CD4-positive, alpha-beta memory T cell (primary cell): ENCODE data around the gene RFTN1. TPM values are rescaled to one million over a fixed set of nuclear protein-coding genes. Genes with fewer than 3 reads are reported as not detected.

Experiments used
- CTCF ChIA-PET: fragments of 350-600 bp; sonication (Branson Sonifier 250); formaldehyde crosslinking; loops from one replicate; lab custom pipeline; 2021; ENCODE audit warnings: inconsistent platforms; ENCODE audit not compliant: partially characterized antibody; lab: Charles Lee
- POLR2A ChIA-PET: fragments of 350-600 bp; sonication (Branson Sonifier 250); formaldehyde crosslinking; loops from one replicate; lab custom pipeline; 2021; ENCODE audit not compliant: partially characterized antibody; lab: Charles Lee
- DNase-seq, 5 donors: peaks; one replicate each; pipeline versions ENCODE4 v3.0.0 to v3.0.0-alpha.2; 2020 to 2022; ENCODE audit warnings: mixed read lengths in 1 of 5
- H3K27ac ChIP-seq: one replicate; pipeline ENCODE4 v1.7.0; 2013; ENCODE audit warnings: low read depth, low read length
- H3K27me3 ChIP-seq: 2 replicates; pipeline ENCODE4 v1.7.0; 2013; ENCODE audit warnings: mild to moderate bottlenecking, low read length, moderate library complexity; ENCODE audit not compliant: insufficient read depth
- H3K36me3 ChIP-seq: 2 replicates; pipeline ENCODE4 v1.7.0; 2013; ENCODE audit warnings: mild to moderate bottlenecking, low read length, moderate library complexity; ENCODE audit not compliant: insufficient read depth
- H3K4me1 ChIP-seq: 2 replicates; pipeline ENCODE4 v1.7.0; 2013; ENCODE audit warnings: mild to moderate bottlenecking, low read length, moderate library complexity; ENCODE audit not compliant: insufficient read depth
- H3K4me3 ChIP-seq, 2 donors: one replicate each; pipeline ENCODE4 v1.7.0; 2013; ENCODE audit warnings: low read length in 2 of 2, mild to moderate bottlenecking in 1 of 2
- H3K9me3 ChIP-seq, 2 donors: one replicate each; pipeline ENCODE4 v1.7.0; 2013; ENCODE audit warnings: low read length in 2 of 2, control low read depth in 1 of 2; ENCODE audit not compliant: control insufficient read depth in 1 of 2
- H3K27ac Mint-ChIP-seq, 7 donors: one replicate each; pipeline ENCODE4 v1.8.0; 2020 to 2021; ENCODE audit warnings: mixed read lengths in 7 of 7, mild to moderate bottlenecking in 6 of 7, inconsistent platforms in 3 of 7, moderate library complexity in 3 of 7
- H3K27me3 Mint-ChIP-seq, 2 donors: one replicate each; pipeline ENCODE4 v1.8.0; 2020 to 2021; ENCODE audit warnings: mixed read lengths in 2 of 2
- H3K36me3 Mint-ChIP-seq, 2 donors: one replicate each; pipeline ENCODE4 v1.8.0; 2020 to 2021; ENCODE audit warnings: mixed read lengths in 2 of 2, inconsistent platforms in 1 of 2, mild to moderate bottlenecking in 1 of 2
- H3K4me1 Mint-ChIP-seq, 4 donors: one replicate each; pipeline ENCODE4 v1.8.0; 2020 to 2021; ENCODE audit warnings: mixed read lengths in 4 of 4, mild to moderate bottlenecking in 1 of 4
- H3K4me3 Mint-ChIP-seq, 8 donors: one replicate each; pipeline ENCODE4 v1.8.0; 2020 to 2021; ENCODE audit warnings: mixed read lengths in 8 of 8, mild to moderate bottlenecking in 7 of 8, moderate library complexity in 6 of 8, inconsistent platforms in 3 of 8
- H3K9me3 Mint-ChIP-seq, 8 donors: one replicate each; pipeline ENCODE4 v1.8.0; 2020 to 2021; ENCODE audit warnings: mixed read lengths in 8 of 8, mild to moderate bottlenecking in 5 of 8, inconsistent platforms in 3 of 8, moderate library complexity in 1 of 8
- intact Hi-C: fragments of 100-400 bp; cut with micrococcal nuclease; formaldehyde crosslinking; loops from one replicate; pipeline ENCODE4 v1.15.1; 2023
- polyA plus RNA-seq, 2 donors: library from polyadenylated mRNA; unstranded; fragments of 300-500 nt; fragmentation: Illumina TruSeq; gene quantifications; one replicate each; pipeline ENCODE4 v1.2.3, GENCODE V29; 2021
- total RNA-seq, 2 experiments: library from RNA; stranded (reverse); gene quantifications; one replicate each; pipeline ENCODE4 v1.2.3, GENCODE V29; 2021

Gene RFTN1
- total and polyA plus RNA-seq, 4 experiments from 2014 or later, result 38.3 to 59.7 (median 52.0) TPM

- ChIA-PET POLR2A (no interaction called here), CTCF (no interaction called here)
- peak overlapping the region in 3 of 7 donors; percentile 17 to 51 (median 39) for H3K27ac Mint-ChIP-seq
- peaks cover 40 to 62% (median 42%) of the 10 kb centered on the region in 4 donors for H3K4me1 Mint-ChIP-seq
- Histone ChIP-seq H3K27me3 (no peaks in the 10 kb centered on the region), H3K4me3 (no peak overlapping the region), H3K27ac (no peak overlapping the region), H3K4me1 (peaks cover 45% of the 10 kb centered on the region), H3K36me3 (no peaks in the 10 kb centered on the region), H3K9me3 (no peaks in the 10 kb centered on the region)
- peaks cover 0 to 2% (median under 1%) of the 10 kb centered on the region in 8 donors for H3K9me3 Mint-ChIP-seq
- peaks cover 26 to 37% of the 10 kb centered on the region in 2 donors for H3K36me3 Mint-ChIP-seq
- intact Hi-C loops, result no loop called here
- H3K4me3 Mint-ChIP-seq, result no peak overlapping the region
- no peaks in the 10 kb centered on the region for H3K27me3 Mint-ChIP-seq
- no peak for DNase-seq
These were observed 132.1 kb downstream of the RFTN1 start for GRCh38 chr3:16381426-16381825.

GRCh38 chr3:16380421-16380820 lies 133.1 kb downstream of the RFTN1 start:
- ChIA-PET POLR2A (no interaction called here), CTCF (no interaction called here)
- Mint-ChIP-seq H3K9me3 (peaks cover 0 to 2% (median under 1%) of the 10 kb centered on the region in 8 donors), H3K36me3 (peaks cover 33 to 45% of the 10 kb centered on the region in 2 donors), H3K4me3 (no peak overlapping the region), H3K27me3 (no peaks in the 10 kb centered on the region), H3K27ac (no peak overlapping the region), H3K4me1 (peaks cover 43 to 69% (median 47%) of the 10 kb centered on the region in 4 donors)
- intact Hi-C loops, result no loop called here
- peaks cover 55% of the 10 kb centered on the region for H3K4me1 ChIP-seq
- H3K9me3 ChIP-seq, result no peaks in the 10 kb centered on the region
- H3K4me3 ChIP-seq, result no peak overlapping the region
- no peak overlapping the region for H3K27ac ChIP-seq
- DNase-seq, result no peak
- no peaks in the 10 kb centered on the region for H3K36me3 ChIP-seq
- H3K27me3 ChIP-seq, result no peaks in the 10 kb centered on the region

- Histone ChIP-seq H3K4me3 (no peak overlapping the region), H3K27ac (no peak overlapping the region), H3K4me1 (peaks cover 60% of the 10 kb centered on the region), H3K9me3 (no peaks in the 10 kb centered on the region), H3K27me3 (no peaks in the 10 kb centered on the region), H3K36me3 (no peaks in the 10 kb centered on the region)
- ChIA-PET CTCF (interaction anchor here (0.6 to 1.0 kb wide), 2 partner anchors 91 to 1486 kb away, joined by 3 to 4 read pairs; no protein-coding TSS in a partner anchor), POLR2A (no interaction called here)
- no peak for DNase-seq
- intact Hi-C loops, result no loop called here
- Mint-ChIP-seq H3K27ac (peak overlapping the region in 4 of 7 donors; percentile 13 to 38 (median 26)), H3K4me1 (peaks cover 46 to 71% (median 52%) of the 10 kb centered on the region in 4 donors), H3K27me3 (no peaks in the 10 kb centered on the region), H3K4me3 (peak overlapping the region in 1 of 8 donors; percentile 22), H3K9me3 (peaks cover 0 to 2% (median under 1%) of the 10 kb centered on the region in 8 donors), H3K36me3 (peaks cover 31 to 48% of the 10 kb centered on the region in 2 donors)
These were observed 133.7 kb downstream of the RFTN1 start for GRCh38 chr3:16379838-16380237.

GRCh38 chr3:16378920-16379319 lies 134.6 kb downstream of the RFTN1 start:
- ChIA-PET CTCF (interaction anchor here (1.0 to 1.4 kb wide), 2 partner anchors 90 to 146 kb away, joined by 3 read pairs; no protein-coding TSS in a partner anchor), POLR2A (no interaction called here)
- intact Hi-C loops, result no loop called here
- DNase-seq, result no peak
- Histone ChIP-seq H3K27me3 (no peaks in the 10 kb centered on the region), H3K4me3 (no peak overlapping the region), H3K27ac (no peak overlapping the region), H3K4me1 (peaks cover 66% of the 10 kb centered on the region), H3K36me3 (no peaks in the 10 kb centered on the region), H3K9me3 (no peaks in the 10 kb centered on the region)
- peaks cover 34 to 54% of the 10 kb centered on the region in 2 donors for H3K36me3 Mint-ChIP-seq
- H3K4me3 Mint-ChIP-seq, result peak overlapping the region in 3 of 8 donors; percentile 7 to 50 (median 35)
- peak overlapping the region in 6 of 7 donors; percentile 12 to 90 (median 80) for H3K27ac Mint-ChIP-seq
- H3K4me1 Mint-ChIP-seq, result peaks cover 49 to 79% (median 59%) of the 10 kb centered on the region in 4 donors
- peaks cover 0 to 2% (median under 1%) of the 10 kb centered on the region in 8 donors for H3K9me3 Mint-ChIP-seq
- H3K27me3 Mint-ChIP-seq, result no peaks in the 10 kb centered on the region

- Mint-ChIP-seq H3K4me3 (peak overlapping the region in 7 of 8 donors; percentile 38 to 71 (median 55)), H3K4me1 (peaks cover 47 to 81% (median 60%) of the 10 kb centered on the region in 4 donors), H3K27me3 (no peaks in the 10 kb centered on the region), H3K9me3 (peaks cover 0 to 2% (median under 1%) of the 10 kb centered on the region in 8 donors), H3K27ac (peak overlapping the region; percentile 21 to 90 (median 82)), H3K36me3 (peaks cover 31 to 56% of the 10 kb centered on the region in 2 donors)
- no peaks in the 10 kb centered on the region for H3K9me3 ChIP-seq
- H3K27ac ChIP-seq, result no peak overlapping the region
- ChIA-PET CTCF (interaction anchor here (1.4 kb wide), 1 partner anchor 146 kb away, joined by 3 read pairs; no protein-coding TSS in a partner anchor), POLR2A (interaction anchor here (1.1 kb wide), 1 partner anchor 11 kb away, joined by 3 read pairs; no protein-coding TSS in a partner anchor)
- intact Hi-C loops, result no loop called here
- no peaks in the 10 kb centered on the region for H3K27me3 ChIP-seq
- no peak overlapping the region for H3K4me3 ChIP-seq
- H3K36me3 ChIP-seq, result no peaks in the 10 kb centered on the region
- peaks cover 66% of the 10 kb centered on the region for H3K4me1 ChIP-seq
- no peak for DNase-seq
These were observed 135.1 kb downstream of the RFTN1 start for GRCh38 chr3:16378415-16378814.

GRCh38 chr3:16377847-16378302 lies 135.6 kb downstream of the RFTN1 start:
- Histone ChIP-seq H3K27ac (no peak overlapping the region), H3K27me3 (no peaks in the 10 kb centered on the region), H3K4me3 (peak overlapping the region in 1 of 2 donors; percentile 13), H3K9me3 (no peaks in the 10 kb centered on the region), H3K36me3 (no peaks in the 10 kb centered on the region), H3K4me1 (peaks cover 62% of the 10 kb centered on the region)
- DNase-seq, result no peak
- peaks cover 0 to 2% (median 0%) of the 10 kb centered on the region in 8 donors for H3K9me3 Mint-ChIP-seq
- POLR2A ChIA-PET, result interaction anchor here (1.0 to 1.8 kb wide), 9 partner anchors 10 to 138 kb away, joined by 3 to 5 read pairs (median 3); no protein-coding TSS in a partner anchor
- intact Hi-C loops, result loop anchor here (2.0 kb wide), 1 partner anchor 135 kb away; the partner anchor contains the start of gene RFTN1
- CTCF ChIA-PET, result interaction anchor here (1.2 to 1.4 kb wide), 2 partner anchors 99 to 147 kb away, joined by 3 read pairs; no protein-coding TSS in a partner anchor
- H3K4me1 Mint-ChIP-seq, result peaks cover 43 to 79% (median 59%) of the 10 kb centered on the region in 4 donors
- H3K36me3 Mint-ChIP-seq, result peaks cover 28 to 59% of the 10 kb centered on the region in 2 donors
- H3K27me3 Mint-ChIP-seq, result no peaks in the 10 kb centered on the region
- peak overlapping the region in 7 of 8 donors; percentile 38 to 71 (median 55) for H3K4me3 Mint-ChIP-seq
- H3K27ac Mint-ChIP-seq, result peak overlapping the region; percentile 78 to 90 (median 84)

- Mint-ChIP-seq H3K4me3 (peak overlapping the region; percentile 19 to 70 (median 44)), H3K36me3 (peaks cover 22 to 59% of the 10 kb centered on the region in 2 donors), H3K27me3 (no peaks in the 10 kb centered on the region), H3K27ac (peak overlapping the region; percentile 50 to 89 (median 82)), H3K4me1 (peaks cover 40 to 80% (median 58%) of the 10 kb centered on the region in 4 donors), H3K9me3 (peaks cover 0 to 2% (median 0%) of the 10 kb centered on the region in 8 donors)
- Histone ChIP-seq H3K4me3 (no peak overlapping the region), H3K9me3 (no peaks in the 10 kb centered on the region), H3K4me1 (peaks cover 62% of the 10 kb centered on the region), H3K27ac (no peak overlapping the region), H3K36me3 (no peaks in the 10 kb centered on the region), H3K27me3 (no peaks in the 10 kb centered on the region)
- ChIA-PET POLR2A (interaction anchor here (1.0 to 1.8 kb wide), 9 partner anchors 10 to 139 kb away, joined by 3 to 5 read pairs (median 3); no protein-coding TSS in a partner anchor), CTCF (interaction anchor here (0.5 to 1.2 kb wide), 3 partner anchors 99 to 174 kb away, joined by 3 to 4 read pairs (median 3); no protein-coding TSS in a partner anchor)
- intact Hi-C loops, result loop anchor here (2.0 kb wide), 1 partner anchor 136 kb away; the partner anchor contains the start of gene RFTN1
- DNase-seq, result peak; percentile 42 to 61 (median 56)
These were observed 136.3 kb downstream of the RFTN1 start for GRCh38 chr3:16377196-16377595.
